ENCODE data around the gene CR1L. TPM values are rescaled to one million over a fixed set of nuclear protein-coding genes. Genes with fewer than 3 reads are reported as not detected.
A peak's percentile ranks its signal among the peaks of the same experiment; 100 is the strongest.
"Not testable (repeated sequence)": the region's sequence is repeated elsewhere in the genome, so short reads cannot be mapped to it uniquely, and the experiment has no call there.

CR1L gene
- total and polyA plus RNA-seq, 5 experiments from 2014 or later: not detected

- H3K27me3 Mint-ChIP-seq: peaks cover 0 to 4% (median 2%) of the 10 kb centered on the region in 5 donors
- no peaks in the 10 kb centered on the region for H3K4me1 Mint-ChIP-seq
- H3K9me3 Mint-ChIP-seq: no peaks in the 10 kb centered on the region
- POLR2A ChIA-PET: no interaction called here
- H3K4me3 Mint-ChIP-seq: no peak overlapping the region
- no peak overlapping the region for H3K27ac Mint-ChIP-seq
- no peaks in the 10 kb centered on the region for H3K36me3 Mint-ChIP-seq
- no peak for ATAC-seq
- DNase-seq: no peak
Observed at GRCh38 chr1:207702317-207702716, 57.4 kb downstream of the CR1L start.

- POLR2A ChIA-PET: no interaction called here
- Mint-ChIP-seq H3K36me3 (no peaks in the 10 kb centered on the region), H3K4me1 (no peaks in the 10 kb centered on the region), H3K27ac (no peak overlapping the region), H3K9me3 (no peaks in the 10 kb centered on the region), H3K4me3 (no peak overlapping the region), H3K27me3 (peaks cover 0 to 4% (median 0%) of the 10 kb centered on the region in 5 donors)
- ATAC-seq (no peak), DNase-seq (no peak)
Observed at GRCh38 chr1:207703712-207704111, 58.8 kb downstream of the CR1L start.

- H3K4me3 Mint-ChIP-seq, ATAC-seq, DNase-seq, H3K9me3 Mint-ChIP-seq, H3K4me1 Mint-ChIP-seq, H3K27me3 Mint-ChIP-seq, H3K27ac Mint-ChIP-seq, H3K36me3 Mint-ChIP-seq: not testable (repeated sequence)
- POLR2A ChIA-PET: interaction anchor here (0.6 kb wide), 1 partner anchor 215 kb away, joined by 4 read pairs; no protein-coding TSS in a partner anchor
Observed at GRCh38 chr1:207708004-207708403, 63.1 kb downstream of the CR1L start.

GRCh38 chr1:207711285-207711684 lies 66.4 kb downstream of the CR1L start:
- H3K27me3 Mint-ChIP-seq: peaks cover 0 to 3% (median 0%) of the 10 kb centered on the region in 5 donors
- ATAC-seq: no peak
- H3K4me3 Mint-ChIP-seq: no peak overlapping the region
- H3K36me3 Mint-ChIP-seq: no peaks in the 10 kb centered on the region
- peaks cover 0 to 5% (median 2%) of the 10 kb centered on the region in 4 donors for H3K4me1 Mint-ChIP-seq
- H3K9me3 Mint-ChIP-seq: no peaks in the 10 kb centered on the region
- POLR2A ChIA-PET: interaction anchor here (1.5 kb wide), 1 partner anchor 42 kb away, joined by 3 read pairs; no protein-coding TSS in a partner anchor
- H3K27ac Mint-ChIP-seq: peak overlapping the region in 1 of 10 donors; percentile 21
- no peak for DNase-seq

GRCh38 chr1:207712701-207713100 lies 67.8 kb downstream of the CR1L start:
- H3K27me3 Mint-ChIP-seq, DNase-seq, H3K27ac Mint-ChIP-seq, H3K9me3 Mint-ChIP-seq, H3K4me1 Mint-ChIP-seq, ATAC-seq, H3K36me3 Mint-ChIP-seq, H3K4me3 Mint-ChIP-seq: not testable (repeated sequence)
- POLR2A ChIA-PET: interaction anchor here (1.1 to 1.9 kb wide), 2 partner anchors 15 to 40 kb away, joined by 3 to 7 read pairs; partner anchors contain the start of gene CD46

- no peaks in the 10 kb centered on the region for H3K27me3 Mint-ChIP-seq
- DNase-seq: peak in 2 of 10 donors; percentile 6 to 33
- ATAC-seq: peak in 1 of 2 donors; percentile 58
- peak overlapping the region in 1 of 10 donors; percentile 21 for H3K27ac Mint-ChIP-seq
- H3K9me3 Mint-ChIP-seq: no peaks in the 10 kb centered on the region
- H3K4me1 Mint-ChIP-seq: peaks cover 0 to 5% (median 2%) of the 10 kb centered on the region in 4 donors
- no peaks in the 10 kb centered on the region for H3K36me3 Mint-ChIP-seq
- no peak overlapping the region for H3K4me3 Mint-ChIP-seq
- POLR2A ChIA-PET: interaction anchor here (1.2 to 1.9 kb wide), 2 partner anchors 36 to 39 kb away, joined by 3 to 7 read pairs; partner anchors contain the start of gene CD46
Observed at GRCh38 chr1:207713529-207713928, 68.6 kb downstream of the CR1L start.

- Mint-ChIP-seq H3K36me3 (no peaks in the 10 kb centered on the region), H3K4me1 (peaks cover 0 to 3% (median 0%) of the 10 kb centered on the region in 4 donors), H3K27ac (no peak overlapping the region), H3K27me3 (no peaks in the 10 kb centered on the region), H3K9me3 (peaks cover 0 to 4% (median 0%) of the 10 kb centered on the region in 9 donors), H3K4me3 (no peak overlapping the region)
- no peak for ATAC-seq
- POLR2A ChIA-PET: no interaction called here
- DNase-seq: no peak
Observed at GRCh38 chr1:207719234-207719633, 74.3 kb downstream of the CR1L start.

- H3K4me1 Mint-ChIP-seq: peaks cover 1 to 21% (median 14%) of the 10 kb centered on the region in 4 donors
- H3K9me3 Mint-ChIP-seq: peaks cover 0 to 26% (median 9%) of the 10 kb centered on the region in 9 donors
- not testable (repeated sequence) for ATAC-seq, DNase-seq, H3K27me3 Mint-ChIP-seq
- H3K27ac Mint-ChIP-seq: peak overlapping the region in 1 of 10 donors; percentile 4
- peak overlapping the region in 1 of 10 donors; percentile 51 for H3K4me3 Mint-ChIP-seq
- peaks cover 0 to 16% (median 3%) of the 10 kb centered on the region in 3 donors for H3K36me3 Mint-ChIP-seq
- POLR2A ChIA-PET: interaction anchor here (0.7 to 1.4 kb wide), 4 partner anchors 10 to 89 kb away, joined by 3 to 4 read pairs (median 3); partner anchors contain the start of gene CD46
Observed at GRCh38 chr1:207728200-207728858, 83.4 kb downstream of the CR1L start.

- H3K4me1 Mint-ChIP-seq: peaks cover 9 to 16% (median 11%) of the 10 kb centered on the region in 4 donors
- not testable (repeated sequence) for H3K4me3 Mint-ChIP-seq, H3K27me3 Mint-ChIP-seq, ATAC-seq, H3K36me3 Mint-ChIP-seq, H3K9me3 Mint-ChIP-seq, DNase-seq
- POLR2A ChIA-PET: interaction anchor here (0.6 to 1.1 kb wide), 4 partner anchors 9 to 60 kb away, joined by 3 to 4 read pairs (median 4); partner anchors contain the start of gene CD46
- peak overlapping the region in 8 of 10 donors; percentile 11 to 86 (median 63) for H3K27ac Mint-ChIP-seq
Observed at GRCh38 chr1:207737503-207738157, 92.7 kb downstream of the CR1L start.

GRCh38 chr1:207738158-207738659 lies 93.3 kb downstream of the CR1L start:
- not testable (repeated sequence) for H3K27me3 Mint-ChIP-seq, H3K9me3 Mint-ChIP-seq, H3K36me3 Mint-ChIP-seq
- peak overlapping the region in 6 of 10 donors; percentile 2 to 63 (median 30) for H3K4me3 Mint-ChIP-seq
- H3K27ac Mint-ChIP-seq: peak overlapping the region in 9 of 10 donors; percentile 11 to 86 (median 65)
- POLR2A ChIA-PET: interaction anchor here (0.6 to 1.1 kb wide), 2 partner anchors 9 to 59 kb away, joined by 3 to 4 read pairs; no protein-coding TSS in a partner anchor
- peaks cover 9 to 16% (median 13%) of the 10 kb centered on the region in 4 donors for H3K4me1 Mint-ChIP-seq
- ATAC-seq (peak; percentile 99 to 100), DNase-seq (peak in 9 of 10 donors; percentile 18 to 81 (median 74))

GRCh38 chr1:207740207-207740606 lies 95.3 kb downstream of the CR1L start:
- no peaks in the 10 kb centered on the region for H3K36me3 Mint-ChIP-seq
- peak overlapping the region in 3 of 10 donors; percentile 17 to 45 (median 25) for H3K27ac Mint-ChIP-seq
- no peaks in the 10 kb centered on the region for H3K27me3 Mint-ChIP-seq
- H3K4me1 Mint-ChIP-seq: peaks cover 9 to 16% (median 13%) of the 10 kb centered on the region in 4 donors
- POLR2A ChIA-PET: interaction anchor here (1.0 kb wide), 1 partner anchor 57 kb away, joined by 4 read pairs; no protein-coding TSS in a partner anchor
- no peak overlapping the region for H3K4me3 Mint-ChIP-seq
- no peak for ATAC-seq
- DNase-seq: no peak
- no peaks in the 10 kb centered on the region for H3K9me3 Mint-ChIP-seq

GRCh38 chr1:207742850-207743555 lies 98.1 kb downstream of the CR1L start:
- no peak overlapping the region for H3K27ac Mint-ChIP-seq
- ATAC-seq: no peak
- H3K4me1 Mint-ChIP-seq: peaks cover 10 to 13% (median 12%) of the 10 kb centered on the region in 4 donors
- no peaks in the 10 kb centered on the region for H3K27me3 Mint-ChIP-seq
- no peaks in the 10 kb centered on the region for H3K9me3 Mint-ChIP-seq
- no peaks in the 10 kb centered on the region for H3K36me3 Mint-ChIP-seq
- no peak for DNase-seq
- POLR2A ChIA-PET: no interaction called here
- H3K4me3 Mint-ChIP-seq: no peak overlapping the region
